Endothelial cell of umbilical vein (primary cell): ENCODE data around the gene AHRR. TPM values are rescaled to one million over a fixed set of nuclear protein-coding genes. Genes with fewer than 3 reads are reported as not detected.

ENCODE experiments used
- BruUV-seq: library from RNA; stranded (reverse); fragments of 400-500 nt; replicated peaks from 2 replicates; lab custom pipeline; 2021; lab: Mats Ljungman, UMichigan
- CTCF ChIA-PET: fragments of 300-600, 350-600 bp; sonication (Branson Sonifier 250); formaldehyde crosslinking; loops from one replicate; lab custom pipeline; 2021; ENCODE audit warnings: antibody characterized with exemption, inconsistent platforms; lab: Charles Lee
- POLR2A ChIA-PET: fragments of 300-600, 350-600 bp; sonication (Branson Sonifier 250); formaldehyde crosslinking; loops from one replicate; lab custom pipeline; 2021; ENCODE audit warnings: antibody characterized with exemption, inconsistent platforms; lab: Charles Lee
- DNase-seq: peaks from one replicate; pipeline ENCODE4 v3.0.0-alpha.2; 2011; ENCODE audit warnings: low read depth, low spot score
- FAIRE-seq: peaks from 2 replicates; lab custom pipeline; 2011; peaks lifted over from hg19 to GRCh38; lab: Jason Lieb, UNC
- H2AFZ ChIP-seq: 2 replicates; pipeline ENCODE4 v1.6.0; 2012; ENCODE audit warnings: low read depth, low read length, control low read depth, inconsistent platforms
- H3K27ac ChIP-seq: 2 replicates; pipeline ENCODE4 v1.5.1; 2011; ENCODE audit warnings: low read depth, mild to moderate bottlenecking, control low read depth, low read length, moderate library complexity; ENCODE audit not compliant: insufficient read depth
- H3K27me3 ChIP-seq, 2 experiments: 2 replicates each; pipeline versions ENCODE4 v1.6.0 to v1.6.1; 2011; ENCODE audit warnings: low read length in 2 of 2, mixed read lengths in 1 of 2; ENCODE audit not compliant: control insufficient read depth in 2 of 2, insufficient read depth in 2 of 2
- H3K36me3 ChIP-seq, 2 experiments: 2 replicates in 1 of 2; 3 replicates in 1 of 2; pipeline ENCODE4 v1.5.1; 2011; ENCODE audit warnings: low read length in 2 of 2, mild to moderate bottlenecking in 1 of 2, moderate library complexity in 1 of 2; ENCODE audit not compliant: control insufficient read depth in 2 of 2, insufficient read depth in 2 of 2; ENCODE audit errors: extremely low read depth in 1 of 2
- H3K4me1 ChIP-seq: 3 replicates; pipeline ENCODE4 v1.5.1; 2011; ENCODE audit warnings: mild to moderate bottlenecking, low read length; ENCODE audit not compliant: control insufficient read depth, insufficient read depth; ENCODE audit errors: extremely low read depth
- H3K4me2 ChIP-seq: 2 replicates; pipeline ENCODE4 v1.6.1; 2011; ENCODE audit warnings: low read length, control low read depth, mixed read lengths; ENCODE audit not compliant: insufficient read depth
- H3K4me3 ChIP-seq, 3 experiments: fragments of 200-600 bp in 1 of 3; sonication (generic), shearing (Covaris generic) in 1 of 3; replicated peaks in 1 of 3; 2 replicates each; pipeline ENCODE4 v1.5.1; 2011 to 2016; ENCODE audit warnings: control low read depth in 3 of 3, low read length in 3 of 3, mild to moderate bottlenecking in 2 of 3, inconsistent platforms in 1 of 3, low read depth in 1 of 3, moderate library complexity in 1 of 3; ENCODE audit not compliant: insufficient read depth in 1 of 3
- H3K79me2 ChIP-seq: 2 replicates; pipeline ENCODE4 v1.6.0; 2012; ENCODE audit warnings: low read length, inconsistent platforms; ENCODE audit not compliant: control insufficient read depth, insufficient read depth
- H3K9ac ChIP-seq: replicated peaks from 2 replicates; pipeline ENCODE3; 2011; ENCODE audit warnings: low read length, control low read depth; ENCODE audit not compliant: insufficient read depth; ENCODE audit errors: extremely low read depth
- H3K9me1 ChIP-seq: replicated peaks from 3 replicates; pipeline ENCODE4 v1.6.0; 2011; ENCODE audit warnings: mild to moderate bottlenecking, low read length; ENCODE audit not compliant: control insufficient read depth, insufficient read depth; ENCODE audit errors: extremely low read depth
- H3K9me3 ChIP-seq: replicated peaks from 2 replicates; pipeline ENCODE4 v1.5.1; 2012; ENCODE audit warnings: low read length, inconsistent platforms; ENCODE audit not compliant: control insufficient read depth, insufficient read depth
- H4K20me1 ChIP-seq: replicated peaks from 2 replicates; pipeline ENCODE3; 2011; ENCODE audit warnings: mild to moderate bottlenecking, low read length; ENCODE audit not compliant: control insufficient read depth, insufficient read depth; ENCODE audit errors: extremely low read depth
- CTCF ChIP-seq, 2 donors: IDR thresholded peaks; 1 replicate in 1 of 2; 2 replicates in 1 of 2; pipeline ENCODE4 v1.5.1; 2011; ENCODE audit warnings: low read length in 2 of 2, mild to moderate bottlenecking in 2 of 2, moderate library complexity in 2 of 2, control low read depth in 1 of 2, inconsistent platforms in 1 of 2, low read depth in 1 of 2; ENCODE audit not compliant: insufficient read depth in 1 of 2; ENCODE audit errors: extremely low read depth in 1 of 2
- EZH2 ChIP-seq: IDR thresholded peaks from 2 replicates; pipeline ENCODE4 v1.6.1; 2012; ENCODE audit warnings: borderline replicate concordance, low read depth, mild to moderate bottlenecking, moderate library complexity, low read length, inconsistent platforms; ENCODE audit not compliant: severe bottlenecking
- FOS ChIP-seq: IDR thresholded peaks from 2 replicates; pipeline ENCODE4 v1.6.1; 2011; ENCODE audit warnings: mild to moderate bottlenecking, low read length, moderate library complexity, borderline replicate concordance; ENCODE audit not compliant: insufficient read depth
- GATA2 ChIP-seq: IDR thresholded peaks from 2 replicates; pipeline ENCODE4 v1.7.0; 2011; ENCODE audit warnings: low read depth, mild to moderate bottlenecking, moderate library complexity, mixed read lengths, low read length; ENCODE audit not compliant: insufficient read length, insufficient read depth
- JUN ChIP-seq: IDR thresholded peaks from 2 replicates; pipeline ENCODE4 v1.6.1; 2011; ENCODE audit warnings: borderline replicate concordance, low read depth; ENCODE audit not compliant: insufficient read length, insufficient read depth
- MAX ChIP-seq: IDR thresholded peaks from 2 replicates; pipeline ENCODE4 v1.6.1; 2011; ENCODE audit not compliant: insufficient read depth, insufficient read length
- MYC ChIP-seq: IDR thresholded peaks from one replicate; pipeline ENCODE4 v1.6.1; 2011; ENCODE audit warnings: mild to moderate bottlenecking, low read depth, low read length
- POLR2A ChIP-seq: IDR thresholded peaks from 2 replicates; pipeline ENCODE4 v1.6.1; 2012; ENCODE audit warnings: low read depth, mild to moderate bottlenecking, control low read depth, low read length
- dilution Hi-C: fragments of 300-500 bp; cut with MboI; formaldehyde crosslinking; loops from one replicate; pipeline ENCODE4 v1.15.0; 2019; ENCODE audit warnings: low sequenced_read_pairs; ENCODE audit not compliant: extremely low pct_ligation_motif_present
- intact Hi-C: fragments of 100-400 bp; cut with micrococcal nuclease; formaldehyde crosslinking; loops from one replicate; pipeline ENCODE4 v1.10.0; 2022
- polyA plus RNA-seq, 4 experiments: library from polyadenylated mRNA; depleted of rRNA in 3 of 4; stranded (reverse) in 3 of 4; unstranded in 1 of 4; fragments of >200 nt; gene quantifications; 2 replicates each; pipeline versions ENCODE4 v1.2.1 to v1.2.3, GENCODE V29; 2011 to 2012; ENCODE audit warnings: missing spikeins in 1 of 4
- total RNA-seq: library from RNA; stranded (reverse); gene quantifications from 2 replicates; pipeline ENCODE4 v1.2.3, GENCODE V29; 2021

Gene AHRR
- total and polyA plus RNA-seq, 2 donors (not counting 3 experiments of a cell fraction or from before 2014, with no cell fraction given) = 3.1 to 7.3 TPM

- Histone ChIP-seq H3K4me3 (no peak overlapping the region), H3K4me2 (no peak overlapping the region), H3K79me2 (no peaks in the 10 kb centered on the region), H3K36me3 (no peaks in the 10 kb centered on the region), H4K20me1 (no peaks in the 10 kb centered on the region), H3K4me1 (no peaks in the 10 kb centered on the region), H3K27me3 (peaks cover 4 to 9% of the 10 kb centered on the region in 2 experiments), H3K27ac (no peak overlapping the region), H3K9me1 (no peaks in the 10 kb centered on the region), H3K9ac (no peak overlapping the region), H3K9me3 (no peaks in the 10 kb centered on the region), H2AFZ (no peak overlapping the region)
- intact Hi-C loops (no loop called here), dilution Hi-C loops (no loop called here)
- no peak for TF ChIP-seq GATA2
- CTCF ChIA-PET = no interaction called here
- POLR2A ChIA-PET = no interaction called here
- BruUV-seq = no TSS peak
- DNase-seq (no peak), FAIRE-seq (no peak)
Observed at GRCh38 chr5:479566-480319, 158.2 kb downstream of the AHRR start.

DNA sequence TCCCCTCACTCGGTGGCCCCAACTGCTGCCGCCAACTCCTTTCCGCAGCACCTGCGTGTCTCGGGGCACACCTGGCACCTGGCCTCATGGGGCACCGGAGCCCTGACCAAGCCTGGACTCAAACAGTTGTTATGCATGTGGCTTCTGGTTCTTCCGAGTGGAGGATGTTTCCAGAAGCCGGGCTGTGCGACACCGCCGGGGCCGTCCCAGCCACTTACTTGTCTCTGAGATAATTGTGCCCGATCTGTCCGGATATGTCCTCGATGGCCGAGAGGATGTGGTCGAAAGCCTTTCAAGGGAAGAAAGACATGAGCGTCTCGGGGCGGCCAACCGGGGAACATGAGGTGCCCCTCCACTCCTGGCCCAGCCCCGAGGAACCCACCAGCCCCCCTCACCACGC is 159.8 kb downstream of the AHRR start:
- H3K79me2 ChIP-seq = no peaks in the 10 kb centered on the region
- ChIA-PET CTCF (no interaction called here), POLR2A (no interaction called here)
- H3K36me3 ChIP-seq = no peaks in the 10 kb centered on the region
- H3K4me3 ChIP-seq = no peak overlapping the region
- H3K9me3 ChIP-seq = no peaks in the 10 kb centered on the region
- H3K9ac ChIP-seq = no peak overlapping the region
- FAIRE-seq (no peak), DNase-seq (no peak)
- no peak overlapping the region for H3K27ac ChIP-seq
- H3K27me3 ChIP-seq = peaks cover 0 to 2% of the 10 kb centered on the region in 2 experiments
- dilution Hi-C loops (no loop called here), intact Hi-C loops (no loop called here)
- no peaks in the 10 kb centered on the region for H4K20me1 ChIP-seq
- no peak overlapping the region for H2AFZ ChIP-seq
- no peaks in the 10 kb centered on the region for H3K4me1 ChIP-seq
- no peak overlapping the region for H3K4me2 ChIP-seq
- H3K9me1 ChIP-seq = no peaks in the 10 kb centered on the region
- TF ChIP-seq JUN (no peak), GATA2 (no peak), EZH2 (no peak), CTCF (IDR thresholded peaks at IDR 0.05; ENCODE audit: extremely low read depth in 1 of 2, insufficient read depth in 1 of 2, low read depth in 1 of 2, low read length in 2 of 2) (no peak), POLR2A (no peak), MYC (no peak), FOS (no peak), MAX (no peak)
- no TSS peak for BruUV-seq
